ENCODE measurements around the gene CBX2.

CBX2 gene

GRCh38 chr17:79786930-79787643, 9.1 kb downstream of the CBX2 start:
- TF ChIP-seq BACH2 (CRISPR knock-in tag; IDR thresholded peaks at IDR 0.05; ENCODE audit: borderline replicate concordance) = no peak
- no peak for TF ChIP-seq ISL1 (CRISPR knock-in tag; IDR thresholded peaks at IDR 0.05)
- TF ChIP-seq, protein P1, sequence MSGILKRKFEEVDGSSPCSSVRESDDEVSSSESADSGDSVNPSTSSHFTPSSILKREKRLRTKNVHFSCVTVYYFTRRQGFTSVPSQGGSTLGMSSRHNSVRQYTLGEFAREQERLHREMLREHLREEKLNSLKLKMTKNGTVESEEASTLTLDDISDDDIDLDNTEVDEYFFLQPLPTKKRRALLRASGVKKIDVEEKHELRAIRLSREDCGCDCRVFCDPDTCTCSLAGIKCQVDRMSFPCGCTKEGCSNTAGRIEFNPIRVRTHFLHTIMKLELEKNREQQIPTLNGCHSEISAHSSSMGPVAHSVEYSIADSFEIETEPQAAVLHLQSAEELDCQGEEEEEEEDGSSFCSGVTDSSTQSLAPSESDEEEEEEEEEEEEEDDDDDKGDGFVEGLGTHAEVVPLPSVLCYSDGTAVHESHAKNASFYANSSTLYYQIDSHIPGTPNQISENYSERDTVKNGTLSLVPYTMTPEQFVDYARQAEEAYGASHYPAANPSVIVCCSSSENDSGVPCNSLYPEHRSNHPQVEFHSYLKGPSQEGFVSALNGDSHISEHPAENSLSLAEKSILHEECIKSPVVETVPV (CRISPR knock-in tag; IDR thresholded peaks at IDR 0.05) = no peak
- no peak for TF ChIP-seq ZNF565 (CRISPR knock-in tag; conservative IDR thresholded peaks at IDR 0.05; ENCODE audit: low read depth)
- no peak for TF ChIP-seq ZC3H10 (CRISPR knock-in tag; IDR thresholded peaks at IDR 0.05)
- TF ChIP-seq, protein P2, sequence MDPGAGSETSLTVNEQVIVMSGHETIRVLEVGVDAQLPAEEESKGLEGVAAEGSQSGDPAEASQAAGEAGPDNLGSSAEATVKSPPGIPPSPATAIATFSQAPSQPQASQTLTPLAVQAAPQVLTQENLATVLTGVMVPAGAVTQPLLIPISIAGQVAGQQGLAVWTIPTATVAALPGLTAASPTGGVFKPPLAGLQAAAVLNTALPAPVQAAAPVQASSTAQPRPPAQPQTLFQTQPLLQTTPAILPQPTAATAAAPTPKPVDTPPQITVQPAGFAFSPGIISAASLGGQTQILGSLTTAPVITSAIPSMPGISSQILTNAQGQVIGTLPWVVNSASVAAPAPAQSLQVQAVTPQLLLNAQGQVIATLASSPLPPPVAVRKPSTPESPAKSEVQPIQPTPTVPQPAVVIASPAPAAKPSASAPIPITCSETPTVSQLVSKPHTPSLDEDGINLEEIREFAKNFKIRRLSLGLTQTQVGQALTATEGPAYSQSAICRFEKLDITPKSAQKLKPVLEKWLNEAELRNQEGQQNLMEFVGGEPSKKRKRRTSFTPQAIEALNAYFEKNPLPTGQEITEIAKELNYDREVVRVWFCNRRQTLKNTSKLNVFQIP (CRISPR knock-in tag; IDR thresholded peaks at IDR 0.05; ENCODE audit: borderline replicate concordance, low read depth) = no peak
- ATAC-seq = peak; percentile 6

- ATAC-seq = no peak
- TF ChIP-seq BACH2 (CRISPR knock-in tag; IDR thresholded peaks at IDR 0.05; ENCODE audit: borderline replicate concordance) (no peak), GLIS3 (CRISPR knock-in tag; IDR thresholded peaks at IDR 0.05) (no peak), TCF4 (CRISPR knock-in tag; IDR thresholded peaks at IDR 0.05; ENCODE audit: borderline replicate concordance) (no peak), ZFP30 (CRISPR knock-in tag; IDR thresholded peaks at IDR 0.05) (no peak), ZNF8 (CRISPR knock-in tag; IDR thresholded peaks at IDR 0.05) (no peak), ISL1 (CRISPR knock-in tag; IDR thresholded peaks at IDR 0.05) (no peak), SNAI2 (CRISPR knock-in tag; IDR thresholded peaks at IDR 0.05) (no peak), RARB (CRISPR knock-in tag; IDR thresholded peaks at IDR 0.05) (no peak), ARNTL (CRISPR knock-in tag; IDR thresholded peaks at IDR 0.05; ENCODE audit: borderline replicate concordance, low read depth) (no peak), PPARA (CRISPR knock-in tag; IDR thresholded peaks at IDR 0.05; ENCODE audit: borderline replicate concordance) (no peak), TOX (CRISPR knock-in tag; IDR thresholded peaks at IDR 0.05; ENCODE audit: borderline replicate concordance) (no peak), PATZ1 (CRISPR knock-in tag; IDR thresholded peaks at IDR 0.05; ENCODE audit: borderline replicate concordance) (no peak)
- TF ChIP-seq, protein P3, sequence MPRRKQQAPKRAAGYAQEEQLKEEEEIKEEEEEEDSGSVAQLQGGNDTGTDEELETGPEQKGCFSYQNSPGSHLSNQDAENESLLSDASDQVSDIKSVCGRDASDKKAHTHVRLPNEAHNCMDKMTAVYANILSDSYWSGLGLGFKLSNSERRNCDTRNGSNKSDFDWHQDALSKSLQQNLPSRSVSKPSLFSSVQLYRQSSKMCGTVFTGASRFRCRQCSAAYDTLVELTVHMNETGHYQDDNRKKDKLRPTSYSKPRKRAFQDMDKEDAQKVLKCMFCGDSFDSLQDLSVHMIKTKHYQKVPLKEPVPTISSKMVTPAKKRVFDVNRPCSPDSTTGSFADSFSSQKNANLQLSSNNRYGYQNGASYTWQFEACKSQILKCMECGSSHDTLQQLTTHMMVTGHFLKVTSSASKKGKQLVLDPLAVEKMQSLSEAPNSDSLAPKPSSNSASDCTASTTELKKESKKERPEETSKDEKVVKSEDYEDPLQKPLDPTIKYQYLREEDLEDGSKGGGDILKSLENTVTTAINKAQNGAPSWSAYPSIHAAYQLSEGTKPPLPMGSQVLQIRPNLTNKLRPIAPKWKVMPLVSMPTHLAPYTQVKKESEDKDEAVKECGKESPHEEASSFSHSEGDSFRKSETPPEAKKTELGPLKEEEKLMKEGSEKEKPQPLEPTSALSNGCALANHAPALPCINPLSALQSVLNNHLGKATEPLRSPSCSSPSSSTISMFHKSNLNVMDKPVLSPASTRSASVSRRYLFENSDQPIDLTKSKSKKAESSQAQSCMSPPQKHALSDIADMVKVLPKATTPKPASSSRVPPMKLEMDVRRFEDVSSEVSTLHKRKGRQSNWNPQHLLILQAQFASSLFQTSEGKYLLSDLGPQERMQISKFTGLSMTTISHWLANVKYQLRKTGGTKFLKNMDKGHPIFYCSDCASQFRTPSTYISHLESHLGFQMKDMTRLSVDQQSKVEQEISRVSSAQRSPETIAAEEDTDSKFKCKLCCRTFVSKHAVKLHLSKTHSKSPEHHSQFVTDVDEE (CRISPR knock-in tag; IDR thresholded peaks at IDR 0.05) = no peak
- TF ChIP-seq, protein P1 (CRISPR knock-in tag; IDR thresholded peaks at IDR 0.05) = no peak
- TF ChIP-seq, protein P2 (CRISPR knock-in tag; IDR thresholded peaks at IDR 0.05; ENCODE audit: borderline replicate concordance, low read depth) = no peak
Observed at GRCh38 chr17:79788455-79788854, 10.5 kb downstream of the CBX2 start.
